Prostate gland (tissue), 1 donor: ENCODE results near the gene PTK7.
A peak's percentile ranks its signal among the peaks of the same experiment; 100 is the strongest.

Experiments used
- POLR2A ChIP-seq: fragments of 450-650 bp; IDR thresholded peaks from one replicate; pipeline ENCODE4 v1.6.1; 2016; ENCODE audit warnings: antibody characterized with exemption, mild to moderate bottlenecking
- POLR2AphosphoS5 ChIP-seq: sonication (generic); formaldehyde crosslinking; IDR thresholded peaks from one replicate; pipeline ENCODE4 v1.6.1; 2017; ENCODE audit warnings: antibody characterized with exemption

DNA sequence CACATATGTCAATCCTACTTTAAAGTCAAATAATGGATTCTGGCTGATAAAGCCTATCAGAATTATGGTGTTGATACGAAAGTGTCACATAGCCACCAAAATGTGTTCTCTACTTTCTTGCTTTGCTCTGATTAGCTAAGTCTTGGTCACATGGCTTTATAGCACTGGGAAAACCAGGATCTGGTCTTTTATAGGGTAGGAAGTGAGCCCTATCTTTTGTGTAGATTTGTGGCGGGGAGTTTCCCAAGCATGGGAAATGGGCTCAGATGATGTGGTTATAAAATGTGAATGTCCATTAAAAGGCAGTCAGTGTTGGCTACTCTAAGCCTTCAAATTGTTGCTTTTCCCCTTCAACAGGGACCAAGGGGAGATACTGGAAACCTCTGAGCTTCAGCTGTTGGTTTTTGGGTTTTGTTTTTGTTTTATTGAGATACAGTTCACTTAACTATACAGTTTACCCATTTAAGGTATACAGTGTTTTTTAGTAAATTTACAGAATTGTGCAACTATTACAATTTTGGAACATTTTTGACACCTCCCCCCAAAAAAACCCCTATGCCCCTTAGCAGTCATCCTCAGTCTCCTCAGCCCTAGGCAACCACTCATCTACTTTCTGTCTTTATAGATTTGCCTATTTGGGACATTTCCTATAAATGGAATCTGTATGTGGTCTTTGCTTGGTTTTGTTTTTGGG, 42.5 kb upstream of the PTK7 start:
- no peak for TF ChIP-seq POLR2A
- TF ChIP-seq POLR2AphosphoS5 = peak; percentile 32
